Left ventricle myocardium inferior (tissue), 1 donor: ENCODE data around the gene ANK3. TPM values are rescaled to one million over a fixed set of nuclear protein-coding genes. Genes with fewer than 3 reads are reported as not detected.

ENCODE experiments used
- DNase-seq: peaks from one replicate; pipeline ENCODE4 v3.0.0-alpha.2; 2020
- H3K27ac ChIP-seq: fragments of 200-600 bp; replicated peaks from 2 replicates; pipeline ENCODE4 v1.8.0; 2021
- H3K27me3 ChIP-seq: fragments of 200-600 bp; 2 replicates; pipeline ENCODE4 v1.8.0; 2021; ENCODE audit warnings: low read depth
- H3K36me3 ChIP-seq: fragments of 200-600 bp; 2 replicates; pipeline ENCODE4 v1.8.0; 2021
- H3K4me1 ChIP-seq: fragments of 200-600 bp; 2 replicates; pipeline ENCODE4 v1.8.0; 2021
- H3K4me3 ChIP-seq: fragments of 200-600 bp; 2 replicates; pipeline ENCODE4 v1.8.0; 2021; ENCODE audit warnings: mild to moderate bottlenecking, moderate library complexity
- H3K9me3 ChIP-seq: fragments of 200-600 bp; replicated peaks from 2 replicates; pipeline ENCODE4 v1.8.0; 2021
- intact Hi-C: fragments of 100-400 bp; cut with micrococcal nuclease; formaldehyde crosslinking; loops from one replicate; pipeline ENCODE4 v1.11.0; 2022
- total RNA-seq: library from RNA; stranded (reverse); fragmentation: NEBNext Ultra II Directional; extraction: Animal tissue kit (Norgen Biotek cat#: 25700); gene quantifications from one replicate; pipeline ENCODE4 v1.2.1, GENCODE V29; 2021
- TF ChIP-seq, protein P1 (sequence below): fragments of 200-600 bp; IDR thresholded peaks from 2 replicates; pipeline ENCODE4 v1.8.0; 2021; ENCODE audit warnings: antibody characterized with exemption, mild to moderate bottlenecking, borderline replicate concordance
- donor health status: DM: no; HTN: yes; CAD: no; lungs with severe emphysema.

ANK3 gene
- total RNA-seq, 1 donor from 2014 or later = 179 TPM

DNA sequence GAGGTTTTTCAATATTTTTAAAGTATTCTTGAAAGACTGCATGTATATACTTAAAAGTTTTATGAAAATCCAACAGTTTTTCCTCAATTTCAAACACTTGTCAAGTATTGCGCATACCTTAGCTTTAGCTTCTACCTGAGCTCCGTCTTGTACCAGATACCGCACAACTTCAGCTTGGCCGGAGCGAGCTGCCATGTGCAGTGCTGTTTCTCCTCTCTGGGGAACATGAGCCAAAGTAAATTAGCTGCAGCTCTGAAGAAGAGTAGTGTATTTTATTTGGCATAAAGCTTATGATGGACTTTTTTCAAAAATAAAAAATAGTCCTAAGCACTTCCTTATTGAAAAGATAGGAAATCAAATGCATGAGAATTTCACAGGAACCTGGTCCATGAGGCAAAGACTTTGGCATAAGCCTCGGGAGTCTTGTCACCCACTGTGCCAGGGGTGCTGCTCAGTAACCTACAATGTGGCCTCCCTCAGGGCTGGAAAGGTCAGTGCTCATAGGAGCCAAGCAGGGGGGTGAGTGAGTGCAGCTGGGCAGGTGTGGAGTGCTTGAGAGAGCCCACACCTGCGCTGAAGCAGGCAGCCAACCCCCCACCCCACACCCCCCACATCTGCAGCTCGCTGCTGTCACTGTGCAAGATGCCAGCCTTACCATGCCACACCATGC, 189.5 kb downstream of the ANK3 start:
- H3K27me3 ChIP-seq = no peaks in the 10 kb centered on the region
- H3K4me1 ChIP-seq = peaks cover 25% of the 10 kb centered on the region
- H3K4me3 ChIP-seq = no peak overlapping the region
- H3K36me3 ChIP-seq = peaks cover 55% of the 10 kb centered on the region
- DNase-seq = no peak
- TF ChIP-seq, protein P1, sequence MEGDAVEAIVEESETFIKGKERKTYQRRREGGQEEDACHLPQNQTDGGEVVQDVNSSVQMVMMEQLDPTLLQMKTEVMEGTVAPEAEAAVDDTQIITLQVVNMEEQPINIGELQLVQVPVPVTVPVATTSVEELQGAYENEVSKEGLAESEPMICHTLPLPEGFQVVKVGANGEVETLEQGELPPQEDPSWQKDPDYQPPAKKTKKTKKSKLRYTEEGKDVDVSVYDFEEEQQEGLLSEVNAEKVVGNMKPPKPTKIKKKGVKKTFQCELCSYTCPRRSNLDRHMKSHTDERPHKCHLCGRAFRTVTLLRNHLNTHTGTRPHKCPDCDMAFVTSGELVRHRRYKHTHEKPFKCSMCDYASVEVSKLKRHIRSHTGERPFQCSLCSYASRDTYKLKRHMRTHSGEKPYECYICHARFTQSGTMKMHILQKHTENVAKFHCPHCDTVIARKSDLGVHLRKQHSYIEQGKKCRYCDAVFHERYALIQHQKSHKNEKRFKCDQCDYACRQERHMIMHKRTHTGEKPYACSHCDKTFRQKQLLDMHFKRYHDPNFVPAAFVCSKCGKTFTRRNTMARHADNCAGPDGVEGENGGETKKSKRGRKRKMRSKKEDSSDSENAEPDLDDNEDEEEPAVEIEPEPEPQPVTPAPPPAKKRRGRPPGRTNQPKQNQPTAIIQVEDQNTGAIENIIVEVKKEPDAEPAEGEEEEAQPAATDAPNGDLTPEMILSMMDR = no peak
- H3K27ac ChIP-seq = no peak overlapping the region
- intact Hi-C loops = loop anchor here (10.0 kb wide), 1 partner anchor 95 kb away; no protein-coding TSS in a partner anchor
- H3K9me3 ChIP-seq = no peaks in the 10 kb centered on the region

DNA sequence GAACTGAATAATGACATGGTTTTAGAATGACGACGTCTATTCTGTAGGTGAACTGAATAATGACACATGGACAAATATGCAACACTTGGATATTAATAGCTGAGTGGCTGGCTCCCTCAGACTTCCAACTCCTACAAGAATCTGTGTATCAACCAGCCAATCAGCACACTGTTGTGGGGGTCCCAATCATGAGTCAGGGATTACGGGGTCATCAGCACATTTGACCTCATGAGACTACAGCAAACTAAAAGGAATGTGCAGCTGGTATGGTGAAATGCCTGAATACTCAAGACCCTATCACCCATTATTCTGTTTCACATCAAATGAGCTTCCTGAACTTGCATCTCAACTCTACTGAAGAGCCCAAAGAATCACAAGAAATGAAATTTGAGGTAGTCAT, 192.5 kb downstream of the ANK3 start:
- Histone ChIP-seq H3K4me1 (peaks cover 15% of the 10 kb centered on the region), H3K27ac (no peak overlapping the region), H3K4me3 (no peak overlapping the region), H3K9me3 (no peaks in the 10 kb centered on the region), H3K27me3 (no peaks in the 10 kb centered on the region), H3K36me3 (peaks cover 47% of the 10 kb centered on the region)
- TF ChIP-seq, protein P1 = no peak
- intact Hi-C loops = no loop called here
- DNase-seq = no peak

DNA sequence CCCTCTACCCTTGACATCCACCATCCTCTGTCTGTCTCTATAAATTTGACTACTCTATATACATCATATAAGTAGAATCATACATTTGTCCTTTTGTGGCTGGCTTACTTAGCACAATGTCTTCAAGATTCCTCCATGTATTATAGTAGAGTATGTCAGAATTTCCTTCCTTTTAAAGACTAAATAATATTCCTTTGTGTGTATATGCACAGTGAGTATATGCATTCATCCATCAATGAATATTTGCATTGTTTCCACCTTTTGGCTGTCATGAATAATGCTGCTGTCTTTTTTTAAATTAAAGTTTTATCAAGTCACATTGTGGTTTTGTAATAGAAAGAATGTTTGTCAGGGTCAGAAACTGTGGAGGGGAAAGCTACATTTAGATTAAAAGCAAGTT, 195.3 kb downstream of the ANK3 start:
- H3K9me3 ChIP-seq = no peaks in the 10 kb centered on the region
- peaks cover 19% of the 10 kb centered on the region for H3K4me1 ChIP-seq
- intact Hi-C loops = no loop called here
- TF ChIP-seq, protein P1 = no peak
- H3K4me3 ChIP-seq = no peak overlapping the region
- no peak for DNase-seq
- H3K36me3 ChIP-seq = peaks cover 41% of the 10 kb centered on the region
- H3K27ac ChIP-seq = no peak overlapping the region
- H3K27me3 ChIP-seq = no peaks in the 10 kb centered on the region

DNA sequence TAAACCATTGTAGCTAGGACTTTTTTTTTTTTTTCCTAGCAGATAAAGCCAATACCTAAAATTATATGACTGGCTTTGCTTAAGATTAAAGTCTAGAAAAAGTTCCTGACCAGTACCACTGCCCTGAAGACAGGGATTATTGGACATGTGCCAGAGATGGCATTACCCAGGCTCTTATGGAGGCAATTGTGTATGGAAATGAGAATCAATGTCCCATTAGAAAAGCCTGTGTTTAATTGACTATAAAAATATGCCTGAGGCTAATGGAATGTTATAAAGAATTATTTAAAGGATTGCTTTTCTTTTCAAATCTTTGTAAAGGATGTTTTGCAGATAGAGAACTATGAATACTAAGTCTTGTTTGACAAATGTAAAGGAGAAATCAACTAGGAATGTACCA, 196.7 kb downstream of the ANK3 start:
- TF ChIP-seq, protein P1 = no peak
- no peaks in the 10 kb centered on the region for H3K27me3 ChIP-seq
- no peak overlapping the region for H3K27ac ChIP-seq
- no peaks in the 10 kb centered on the region for H3K9me3 ChIP-seq
- intact Hi-C loops = no loop called here
- DNase-seq = no peak
- H3K4me1 ChIP-seq = peaks cover 33% of the 10 kb centered on the region
- H3K4me3 ChIP-seq = no peak overlapping the region
- peaks cover 27% of the 10 kb centered on the region for H3K36me3 ChIP-seq

DNA sequence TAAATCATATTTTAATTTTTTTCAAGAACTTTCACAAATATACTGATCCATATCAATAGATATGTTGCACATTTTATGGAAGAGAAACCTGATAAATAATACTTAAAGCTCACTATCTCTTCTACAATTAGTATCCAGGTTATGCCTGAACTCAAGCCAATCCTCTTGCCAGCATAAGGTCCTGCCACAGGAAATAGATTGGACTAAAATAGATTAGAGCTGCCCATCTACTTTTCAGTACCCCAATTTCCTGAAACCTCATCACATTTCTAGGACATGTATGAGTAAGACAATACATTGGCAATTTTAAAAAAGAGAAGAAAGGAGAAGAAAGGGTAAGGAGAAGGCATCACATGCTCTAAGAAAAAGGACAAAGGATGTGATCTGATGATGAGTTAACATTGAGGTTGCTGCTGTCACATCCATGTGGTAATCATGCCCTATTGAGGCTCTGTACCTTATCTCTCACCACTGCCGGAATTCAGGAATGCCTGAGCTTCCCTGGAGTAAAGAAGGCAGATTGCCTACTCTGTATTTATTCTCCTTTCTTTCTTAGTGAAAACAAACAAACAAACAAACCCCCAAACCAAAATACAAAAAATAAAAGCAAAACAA, 199.7 kb downstream of the ANK3 start:
- Histone ChIP-seq H3K36me3 (peaks cover 7% of the 10 kb centered on the region), H3K27me3 (no peaks in the 10 kb centered on the region), H3K4me3 (no peak overlapping the region), H3K9me3 (no peaks in the 10 kb centered on the region), H3K4me1 (peaks cover 52% of the 10 kb centered on the region), H3K27ac (peak overlapping the region; percentile 78)
- TF ChIP-seq, protein P1 = no peak
- intact Hi-C loops = no loop called here
- DNase-seq = no peak
